Umbilical cord (tissue), 2 donors: ENCODE results near the gene P4HB. TPM values are rescaled to one million over a fixed set of nuclear protein-coding genes. Genes with fewer than 3 reads are reported as not detected.

Experiments used
- DNase-seq: peaks from one replicate; pipeline ENCODE4 v3.0.0-alpha.2; 2015; ENCODE audit warnings: low spot score
- total RNA-seq: library from RNA; depleted of rRNA; stranded (reverse); fragments of >200 nt; gene quantifications from one replicate; pipeline ENCODE4 v1.2.3, GENCODE V29; 2014; ENCODE audit warnings: low replicate concordance; ENCODE audit not compliant: insufficient read depth

The P4HB gene
- total RNA-seq, 1 donor from 2014 or later, result 844 TPM

- no peak for DNase-seq
Measured at GRCh38 chr17:81898029-81898866, 37.9 kb upstream of the P4HB start.

GRCh38 chr17:81895400-81895799 is 35.1 kb upstream of the P4HB start:
- DNase-seq, result no peak

- DNase-seq, result no peak
Measured at GRCh38 chr17:81891303-81891552, 30.9 kb upstream of the P4HB start.

- no peak for DNase-seq
Measured at GRCh38 chr17:81890447-81891302, 30.3 kb upstream of the P4HB start.

GRCh38 chr17:81889602-81890001 is 29.3 kb upstream of the P4HB start:
- no peak for DNase-seq

- DNase-seq, result no peak
Measured at GRCh38 chr17:81888988-81889595, 28.8 kb upstream of the P4HB start.

- DNase-seq, result no peak
Measured at GRCh38 chr17:81888105-81888987, 28.0 kb upstream of the P4HB start.

GRCh38 chr17:81885869-81886548 is 25.7 kb upstream of the P4HB start:
- no peak for DNase-seq

- no peak for DNase-seq
Measured at GRCh38 chr17:81885454-81885853, 25.1 kb upstream of the P4HB start.

- DNase-seq, result no peak
Measured at GRCh38 chr17:81884968-81885367, 24.6 kb upstream of the P4HB start.

- no peak for DNase-seq
Measured at GRCh38 chr17:81884520-81884919, 24.2 kb upstream of the P4HB start.

- DNase-seq, result no peak
Measured at GRCh38 chr17:81879121-81879520, 18.8 kb upstream of the P4HB start.

GRCh38 chr17:81878294-81878693 is 18.0 kb upstream of the P4HB start:
- no peak for DNase-seq

- no peak for DNase-seq
Measured at GRCh38 chr17:81877569-81877968, 17.2 kb upstream of the P4HB start.

GRCh38 chr17:81871387-81872230 is 11.3 kb upstream of the P4HB start:
- peak; percentile 89 for DNase-seq

- DNase-seq, result no peak
Measured at GRCh38 chr17:81870981-81871386, 10.6 kb upstream of the P4HB start, which contains the start of gene ARHGDIA. ARHGDIA (minus strand) TSS chr17:81871337; CDS start chr17:81869930, 1,407 bp downstream.

- DNase-seq, result peak; percentile 52
Measured at GRCh38 chr17:81870131-81870980, 10.0 kb upstream of the P4HB start.

- DNase-seq, result peak; percentile 44
Measured at GRCh38 chr17:81869221-81870130, 9.1 kb upstream of the P4HB start.
